IMR-90 (cell line): Measurements from ENCODE around the gene RENBP. TPM values are rescaled to one million over a fixed set of nuclear protein-coding genes. Genes with fewer than 3 reads are reported as not detected.

ENCODE experiments used
- ATAC-seq: fragments of 200-7000 bp; cut with Tn5 transposase; 2 replicates; pipeline ENCODE4 v1.9.1; 2020; ENCODE audit warnings: low read depth, mild to moderate bottlenecking, moderate library complexity
- BruUV-seq: library from RNA; stranded (reverse); fragments of 400-500 nt; replicated peaks from 2 replicates; lab custom pipeline; 2021; lab: Mats Ljungman, UMichigan
- CTCF ChIA-PET: fragments of 300-600 bp; formaldehyde crosslinking; extraction: SDS; loops from one replicate; lab custom pipeline; 2021; ENCODE audit warnings: antibody characterized with exemption; lab: Yijun Ruan, JAX
- POLR2A ChIA-PET: fragments of 300-600 bp; sonication (Branson Sonifier 250); formaldehyde crosslinking; loops from one replicate; lab custom pipeline; 2022; ENCODE audit warnings: antibody characterized with exemption; ENCODE audit not compliant: unreplicated experiment; lab: Charles Lee
- DNase-seq: peaks from one replicate; pipeline ENCODE4 v3.0.0; 2013
- H2AFZ ChIP-seq: replicated peaks from 2 replicates; pipeline ENCODE3; 2013; ENCODE audit warnings: low read length, mild to moderate bottlenecking; ENCODE audit not compliant: poor library complexity
- H2AK5ac ChIP-seq: 2 replicates; pipeline ENCODE4 v1.6.1; 2013; ENCODE audit warnings: low read depth, low read length, inconsistent platforms
- H2AK9ac ChIP-seq: replicated peaks from 2 replicates; pipeline ENCODE3; 2013; ENCODE audit warnings: mild to moderate bottlenecking, low read depth, low read length, moderate library complexity; ENCODE audit not compliant: poor library complexity
- H2BK120ac ChIP-seq: 2 replicates; pipeline ENCODE4 v1.6.1; 2013; ENCODE audit warnings: low read depth, low read length, inconsistent platforms
- H2BK15ac ChIP-seq: 3 replicates; pipeline ENCODE4 v1.6.1; 2013; ENCODE audit warnings: low read depth, low read length, inconsistent platforms
- H2BK20ac ChIP-seq: 2 replicates; pipeline ENCODE4 v1.6.1; 2013; ENCODE audit warnings: low read depth, mild to moderate bottlenecking, inconsistent platforms, low read length, moderate library complexity
- H2BK5ac ChIP-seq: 2 replicates; pipeline ENCODE4 v1.6.1; 2013; ENCODE audit warnings: mild to moderate bottlenecking, low read depth, low read length, inconsistent platforms; ENCODE audit not compliant: poor library complexity, severe bottlenecking
- H3K14ac ChIP-seq: replicated peaks from 2 replicates; pipeline ENCODE4 v1.6.1; 2013; ENCODE audit warnings: low read depth, low read length, inconsistent platforms
- H3K18ac ChIP-seq: 2 replicates; pipeline ENCODE4 v1.6.1; 2013; ENCODE audit warnings: low read depth, low read length, control low read depth
- H3K23ac ChIP-seq: 2 replicates; pipeline ENCODE4 v1.6.1; 2013; ENCODE audit warnings: low read depth, low read length, inconsistent platforms
- H3K27ac ChIP-seq: 2 replicates; pipeline ENCODE4 v1.5.1; 2013; ENCODE audit warnings: mild to moderate bottlenecking, control low read depth, low read length; ENCODE audit not compliant: insufficient read depth
- H3K27me3 ChIP-seq: 2 replicates; pipeline ENCODE4 v1.6.1; 2013; ENCODE audit warnings: low read length; ENCODE audit not compliant: control insufficient read depth, insufficient read depth
- H3K36me3 ChIP-seq: 2 replicates; pipeline ENCODE4 v1.6.1; 2013; ENCODE audit warnings: low read length, mixed read lengths; ENCODE audit not compliant: control insufficient read depth, insufficient read depth
- H3K4ac ChIP-seq: 2 replicates; pipeline ENCODE4 v1.6.1; 2013; ENCODE audit warnings: low read depth, low read length, inconsistent platforms
- H3K4me1 ChIP-seq: 2 replicates; pipeline ENCODE4 v1.6.1; 2013; ENCODE audit warnings: low read length, mixed read lengths; ENCODE audit not compliant: control insufficient read depth, insufficient read depth
- H3K4me2 ChIP-seq: 2 replicates; pipeline ENCODE4 v1.6.1; 2013; ENCODE audit warnings: low read depth, mild to moderate bottlenecking, control low read depth, low read length, moderate library complexity
- H3K4me3 ChIP-seq: 2 replicates; pipeline ENCODE4 v1.5.1; 2013; ENCODE audit warnings: low read depth, mild to moderate bottlenecking, control low read depth, low read length, moderate library complexity; ENCODE audit not compliant: insufficient read depth
- H3K56ac ChIP-seq: 2 replicates; pipeline ENCODE4 v1.6.1; 2013; ENCODE audit warnings: low read length, inconsistent platforms; ENCODE audit not compliant: insufficient read depth; ENCODE audit errors: extremely low read depth
- H3K79me1 ChIP-seq, 2 experiments: 2 replicates each; pipeline ENCODE4 v1.6.1; 2013; ENCODE audit warnings: low read length in 2 of 2, inconsistent platforms in 1 of 2, low read depth in 1 of 2
- H3K9ac ChIP-seq: 2 replicates; pipeline ENCODE4 v1.6.1; 2013; ENCODE audit warnings: low read depth, low read length, control low read depth
- H3K9me1 ChIP-seq: 2 replicates; pipeline ENCODE4 v1.6.1; 2013; ENCODE audit warnings: low read length, inconsistent platforms; ENCODE audit not compliant: insufficient read depth
- H3K9me3 ChIP-seq: 2 replicates; pipeline ENCODE4 v1.6.1; 2013; ENCODE audit warnings: low read length; ENCODE audit not compliant: control insufficient read depth, insufficient read depth
- H4K20me1 ChIP-seq: 2 replicates; pipeline ENCODE4 v1.6.1; 2013; ENCODE audit warnings: low read length, inconsistent platforms; ENCODE audit not compliant: insufficient read depth
- H4K5ac ChIP-seq: 2 replicates; pipeline ENCODE4 v1.6.1; 2013; ENCODE audit warnings: mild to moderate bottlenecking, low read depth, low read length, control low read depth
- H4K8ac ChIP-seq, 2 experiments: 2 replicates each; pipeline ENCODE4 v1.6.1; 2013; ENCODE audit warnings: low read depth in 2 of 2, low read length in 2 of 2, control low read depth in 1 of 2, inconsistent platforms in 1 of 2
- H4K91ac ChIP-seq: 2 replicates; pipeline ENCODE4 v1.6.1; 2013; ENCODE audit warnings: low read depth, low read length, inconsistent platforms; ENCODE audit not compliant: insufficient read depth
- CTCF ChIP-seq: conservative IDR thresholded peaks from 2 replicates; pipeline ENCODE4 v1.5.1; 2012; ENCODE audit warnings: mild to moderate bottlenecking, low read depth, low read length, improper control_type of control experiment
- FOS ChIP-seq: fragments of 150-350 bp; IDR thresholded peaks from 2 replicates; pipeline ENCODE4 v1.6.1; 2016; ENCODE audit warnings: low read depth, low read length
- MXI1 ChIP-seq: IDR thresholded peaks from 2 replicates; pipeline ENCODE4 v1.6.1; 2012; ENCODE audit warnings: low read depth, mild to moderate bottlenecking, low read length, moderate library complexity, borderline replicate concordance
- RFX5 ChIP-seq: IDR thresholded peaks from 2 replicates; pipeline ENCODE4 v1.8.0; 2012; ENCODE audit warnings: low read depth, mild to moderate bottlenecking, low read length, moderate library complexity
- WGBS, 2 experiments: methylation state at CpG; one replicate each; pipeline versions ENCODE4 v1.1.5 to v1.1.7; 2013; ENCODE audit warnings: missing lambda C conversion rate in 2 of 2; ENCODE audit not compliant: insufficient read length in 1 of 2; ENCODE audit errors: extremely low coverage in 2 of 2; 5-methylcytosine and 5-hydroxymethylcytosine counted together
- dilution Hi-C: fragments of 300-500 bp; cut with HindIII; formaldehyde crosslinking; loops from one replicate; pipeline ENCODE4 v1.14.3; 2018; ENCODE audit warnings: low sequenced_read_pairs; ENCODE audit not compliant: unreplicated experiment
- in situ Hi-C: fragments of 300-500 bp; cut with MboI; formaldehyde crosslinking; loops from 3 replicates; pipeline ENCODE4 v1.14.3; 2019; ENCODE audit warnings: low sequenced_read_pairs, inconsistent platforms, mixed read lengths
- intact Hi-C: fragments of 100-400 bp; cut with micrococcal nuclease; formaldehyde crosslinking; loops from 2 replicates; pipeline ENCODE4 v1.10.0; 2022
- polyA plus RNA-seq, 3 experiments: library from polyadenylated mRNA; depleted of rRNA; stranded (reverse); fragments of >200 nt; gene quantifications; 2 replicates each; pipeline ENCODE4 v1.2.3, GENCODE V29; 2012; ENCODE audit warnings: low replicate concordance in 1 of 3
- total RNA-seq: library from RNA; depleted of rRNA; stranded (reverse); fragments of >200 nt; gene quantifications from 2 replicates; pipeline ENCODE4 v1.2.3, GENCODE V29; 2012

Gene RENBP
- total and polyA plus RNA-seq, 2 of the 4 experiments (the other 2 are of a cell fraction), result 0.15 to 0.18 TPM

GRCh38 chrX:153887385-153887784, 57.1 kb downstream of the RENBP start:
- Histone ChIP-seq H4K8ac (no peak overlapping the region), H3K27me3 (peaks cover 61% of the 10 kb centered on the region), H2BK120ac (no peak overlapping the region), H2BK5ac (no peak overlapping the region), H2AK9ac (no peak overlapping the region), H4K20me1 (no peaks in the 10 kb centered on the region), H3K4me1 (no peaks in the 10 kb centered on the region), H2AFZ (no peak overlapping the region), H3K36me3 (no peaks in the 10 kb centered on the region), H3K14ac (no peak overlapping the region), H2AK5ac (no peak overlapping the region), H3K4me2 (no peak overlapping the region), H2BK15ac (no peak overlapping the region), H3K18ac (no peak overlapping the region), H3K79me1 (no peaks in the 10 kb centered on the region), H4K91ac (no peak overlapping the region), H3K4ac (no peak overlapping the region), H3K9ac (no peak overlapping the region), H3K9me1 (no peaks in the 10 kb centered on the region), H3K56ac (no peak overlapping the region), H3K9me3 (peaks cover 4% of the 10 kb centered on the region), H2BK20ac (no peak overlapping the region), H4K5ac (no peak overlapping the region), H3K23ac (no peak overlapping the region), H3K4me3 (no peak overlapping the region), H3K27ac (no peak overlapping the region)
- 83% methylated on average over 4 of the region's 8 CpGs; no CpG with 5 or more reads in 1 of the 2 experiments for WGBS, 2 experiments
- no TSS peak for BruUV-seq
- TF ChIP-seq RFX5 (no peak), MXI1 (no peak), CTCF (no peak), FOS (no peak)
- ChIA-PET CTCF (no interaction called here), POLR2A (no interaction called here)
- intact Hi-C loops, result no loop called here
- DNase-seq (no peak), ATAC-seq (no peak)
- in situ Hi-C loops, result no loop called here
- dilution Hi-C loops, result no loop called here
